ENCODE measurements around the gene ZC3H18.

ZC3H18 gene

GRCh38 chr16:88618182-88618955 lies 48.2 kb downstream of the ZC3H18 start:
- H3K27ac ChIP-seq = no peak overlapping the region
- no peak for DNase-seq (ENCODE audit: low read depth, low spot score)

GRCh38 chr16:88618956-88619667 lies 48.9 kb downstream of the ZC3H18 start:
- H3K27ac ChIP-seq = no peak overlapping the region
- no peak for DNase-seq (ENCODE audit: low read depth, low spot score)

GRCh38 chr16:88619859-88620815 lies 49.9 kb downstream of the ZC3H18 start:
- no peak overlapping the region for H3K27ac ChIP-seq
- DNase-seq (ENCODE audit: low read depth, low spot score) = no peak

GRCh38 chr16:88622125-88622524 lies 51.9 kb downstream of the ZC3H18 start:
- no peak for DNase-seq (ENCODE audit: low read depth, low spot score)
- H3K27ac ChIP-seq = no peak overlapping the region

GRCh38 chr16:88622866-88623265 lies 52.7 kb downstream of the ZC3H18 start:
- H3K27ac ChIP-seq = no peak overlapping the region
- DNase-seq (ENCODE audit: low read depth, low spot score) = no peak

- no peak overlapping the region for H3K27ac ChIP-seq
- no peak for DNase-seq (ENCODE audit: low read depth, low spot score)
These were observed 53.7 kb downstream of the ZC3H18 start for GRCh38 chr16:88623858-88624257.

GRCh38 chr16:88624481-88624880 lies 54.3 kb downstream of the ZC3H18 start:
- H3K27ac ChIP-seq = no peak overlapping the region
- DNase-seq (ENCODE audit: low read depth, low spot score) = no peak

GRCh38 chr16:88624977-88625576 lies 54.9 kb downstream of the ZC3H18 start:
- no peak for DNase-seq (ENCODE audit: low read depth, low spot score)

GRCh38 chr16:88626646-88627045 lies 56.4 kb downstream of the ZC3H18 start:
- DNase-seq (ENCODE audit: low read depth, low spot score) = no peak
- no peak overlapping the region for H3K27ac ChIP-seq

More at GRCh38 chr16:88624977-88625576, 54.9 kb downstream of the ZC3H18 start:
- no peak overlapping the region for H3K27ac ChIP-seq

GRCh38 chr16:88627531-88628411 lies 57.6 kb downstream of the ZC3H18 start:
- H3K27ac ChIP-seq = no peak overlapping the region
- DNase-seq (ENCODE audit: low read depth, low spot score) = no peak

GRCh38 chr16:88628512-88628974 lies 58.3 kb downstream of the ZC3H18 start:
- no peak for DNase-seq (ENCODE audit: low read depth, low spot score)

GRCh38 chr16:88629835-88630234 lies 59.6 kb downstream of the ZC3H18 start:
- no peak overlapping the region for H3K27ac ChIP-seq
- DNase-seq (ENCODE audit: low read depth, low spot score) = no peak

More at GRCh38 chr16:88628512-88628974, 58.3 kb downstream of the ZC3H18 start:
- no peak overlapping the region for H3K27ac ChIP-seq

- no peak for DNase-seq (ENCODE audit: low read depth, low spot score)
- no peak overlapping the region for H3K27ac ChIP-seq
These were observed 60.2 kb downstream of the ZC3H18 start for GRCh38 chr16:88630433-88630832.

- H3K27ac ChIP-seq = no peak overlapping the region
- no peak for DNase-seq (ENCODE audit: low read depth, low spot score)
These were observed 60.7 kb downstream of the ZC3H18 start for GRCh38 chr16:88630941-88631340.

GRCh38 chr16:88631384-88631783 lies 61.2 kb downstream of the ZC3H18 start:
- H3K27ac ChIP-seq = no peak overlapping the region
- no peak for DNase-seq (ENCODE audit: low read depth, low spot score)

- DNase-seq (ENCODE audit: low read depth, low spot score) = no peak
- no peak overlapping the region for H3K27ac ChIP-seq
These were observed 61.9 kb downstream of the ZC3H18 start for GRCh38 chr16:88631920-88632586.

GRCh38 chr16:88632587-88632930 lies 62.4 kb downstream of the ZC3H18 start:
- DNase-seq (ENCODE audit: low read depth, low spot score) = no peak
- H3K27ac ChIP-seq = no peak overlapping the region

- DNase-seq (ENCODE audit: low read depth, low spot score) = no peak
- no peak overlapping the region for H3K27ac ChIP-seq
These were observed 63.5 kb downstream of the ZC3H18 start for GRCh38 chr16:88633684-88634140.
